Mesenchymal stem cell (in vitro differentiated cells and primary cell): Measurements from ENCODE around the gene OR2T27. TPM values are rescaled to one million over a fixed set of nuclear protein-coding genes. Genes with fewer than 3 reads are reported as not detected.
"Not testable (repeated sequence)": the region's sequence is repeated elsewhere in the genome, so short reads cannot be mapped to it uniquely, and the experiment has no call there.

ENCODE experiments used
- DNase-seq: peaks from one replicate; pipeline ENCODE4 v3.0.0-alpha.2; 2013
- H2AFZ ChIP-seq: one replicate; pipeline ENCODE4 v1.6.1; 2013; ENCODE audit warnings: low read depth, mild to moderate bottlenecking, control low read depth, inconsistent platforms, low read length, moderate library complexity
- H2AK5ac ChIP-seq: 2 replicates; pipeline ENCODE4 v1.6.1; 2013; ENCODE audit warnings: low read length, moderate library complexity, mild to moderate bottlenecking, inconsistent platforms; ENCODE audit not compliant: severe bottlenecking
- H2BK120ac ChIP-seq: one replicate; pipeline ENCODE4 v1.6.1; 2013; ENCODE audit warnings: low read depth, mild to moderate bottlenecking, inconsistent platforms, low read length, moderate library complexity
- H2BK12ac ChIP-seq, 2 experiments: one replicate each; pipeline ENCODE4 v1.6.1; 2013; ENCODE audit warnings: inconsistent platforms in 2 of 2, low read length in 2 of 2, mild to moderate bottlenecking in 2 of 2, moderate library complexity in 2 of 2, control low read depth in 1 of 2
- H2BK15ac ChIP-seq: one replicate; pipeline ENCODE4 v1.6.1; 2013; ENCODE audit warnings: mild to moderate bottlenecking, low read depth, inconsistent platforms; ENCODE audit not compliant: poor library complexity, severe bottlenecking
- H2BK5ac ChIP-seq: 2 replicates; pipeline ENCODE4 v1.6.1; 2013; ENCODE audit warnings: low read depth, mild to moderate bottlenecking, low read length, control low read depth, inconsistent platforms; ENCODE audit not compliant: poor library complexity, severe bottlenecking
- H3K14ac ChIP-seq, 2 experiments: one replicate each; pipeline ENCODE4 v1.6.1; 2013; ENCODE audit warnings: inconsistent platforms in 2 of 2, low read length in 2 of 2, control low read depth in 1 of 2, mild to moderate bottlenecking in 1 of 2, moderate library complexity in 1 of 2
- H3K18ac ChIP-seq, 2 experiments: one replicate each; pipeline ENCODE4 v1.6.1; 2013; ENCODE audit warnings: inconsistent platforms in 2 of 2, low read length in 2 of 2, control low read depth in 1 of 2, low read depth in 1 of 2, mild to moderate bottlenecking in 1 of 2
- H3K23ac ChIP-seq, 2 experiments: one replicate each; pipeline ENCODE4 v1.6.1; 2013; ENCODE audit warnings: inconsistent platforms in 2 of 2, low read length in 2 of 2, mild to moderate bottlenecking in 2 of 2, moderate library complexity in 2 of 2, control low read depth in 1 of 2
- H3K27ac ChIP-seq: 2 replicates; pipeline ENCODE4 v1.5.1; 2013; ENCODE audit warnings: mild to moderate bottlenecking, moderate library complexity, low read length, control low read depth, inconsistent platforms; ENCODE audit not compliant: poor library complexity, severe bottlenecking
- H3K27me3 ChIP-seq, 2 experiments: 2 replicates each; pipeline versions ENCODE4 v1.6.1 to v1.7.0; 2013; ENCODE audit warnings: low read length in 2 of 2, mild to moderate bottlenecking in 2 of 2, moderate library complexity in 2 of 2, control low read depth in 1 of 2, inconsistent platforms in 1 of 2; ENCODE audit not compliant: control insufficient read depth in 1 of 2, insufficient read depth in 1 of 2
- H3K36me3 ChIP-seq, 2 experiments: 2 replicates each; pipeline versions ENCODE4 v1.6.1 to v1.7.0; 2013; ENCODE audit warnings: low read length in 2 of 2, control low read depth in 1 of 2, inconsistent platforms in 1 of 2, low read depth in 1 of 2, mild to moderate bottlenecking in 1 of 2; ENCODE audit not compliant: insufficient read depth in 2 of 2, control insufficient read depth in 1 of 2
- H3K4ac ChIP-seq, 2 experiments: one replicate each; pipeline ENCODE4 v1.6.1; 2013; ENCODE audit warnings: inconsistent platforms in 2 of 2, low read length in 2 of 2, mild to moderate bottlenecking in 2 of 2, moderate library complexity in 2 of 2, control low read depth in 1 of 2, low read depth in 1 of 2
- H3K4me1 ChIP-seq: 2 replicates; pipeline ENCODE4 v1.6.1; 2013; ENCODE audit warnings: low read depth, low read length, control low read depth; ENCODE audit not compliant: control insufficient read depth, insufficient read depth
- H3K4me2 ChIP-seq: 2 replicates; pipeline ENCODE4 v1.6.1; 2013; ENCODE audit warnings: low read length, mild to moderate bottlenecking, inconsistent platforms; ENCODE audit not compliant: poor library complexity, severe bottlenecking
- H3K4me3 ChIP-seq, 2 experiments: 2 replicates each; pipeline versions ENCODE4 v1.5.1 to v1.7.0; 2013; ENCODE audit warnings: low read length in 2 of 2, mild to moderate bottlenecking in 2 of 2, control low read depth in 1 of 2, low read depth in 1 of 2; ENCODE audit not compliant: insufficient read depth in 1 of 2
- H3K79me1 ChIP-seq: replicated peaks from 2 replicates; pipeline ENCODE4 v1.6.1; 2013; ENCODE audit warnings: mild to moderate bottlenecking, control low read depth, low read length, inconsistent platforms; ENCODE audit not compliant: poor library complexity, severe bottlenecking
- H3K9ac ChIP-seq: 2 replicates; pipeline ENCODE4 v1.7.0; 2013; ENCODE audit warnings: mild to moderate bottlenecking, low read length, moderate library complexity
- H3K9me3 ChIP-seq: 2 replicates; pipeline ENCODE4 v1.7.0; 2013; ENCODE audit warnings: mild to moderate bottlenecking, low read length; ENCODE audit not compliant: control insufficient read depth
- H4K8ac ChIP-seq: one replicate; pipeline ENCODE4 v1.6.1; 2013; ENCODE audit warnings: inconsistent platforms, mild to moderate bottlenecking, low read length, moderate library complexity
- H4K91ac ChIP-seq: one replicate; pipeline ENCODE4 v1.6.1; 2013; ENCODE audit warnings: mild to moderate bottlenecking, low read length, inconsistent platforms
- WGBS: methylation state at CpG from one replicate; pipeline ENCODE4 v1.1.7; 2013; ENCODE audit warnings: mixed read lengths; 5-methylcytosine and 5-hydroxymethylcytosine counted together
- polyA plus RNA-seq, 2 experiments: library from polyadenylated mRNA; stranded (reverse); fragments of 200-250 nt; gene quantifications; one replicate each; pipeline ENCODE4 v1.2.3, GENCODE V29; 2013

Gene OR2T27
- not detected for polyA plus RNA-seq (2013, experiment 1 of 2)
- polyA plus RNA-seq (2013, experiment 2 of 2) = not detected

GRCh38 chr1:248655354-248655753 is at the start of gene OR2T27:
Gene OR2T27 (minus strand): TSS chr1:248655528. CDS start chr1:248650884, 4,644 bp downstream.
- not testable (repeated sequence) for H3K9me3 ChIP-seq

GRCh38 chr1:248704606-248705005 is 49.3 kb upstream of the OR2T27 start:
- Histone ChIP-seq H3K9me3 (peaks cover under 1% of the 10 kb centered on the region), H3K27me3 (no peaks in the 10 kb centered on the region), H2BK5ac (no peak overlapping the region), H3K9ac (no peak overlapping the region), H3K23ac (no peak overlapping the region), H3K4me3 (no peak overlapping the region), H4K8ac (no peak overlapping the region), H3K27ac (no peak overlapping the region), H3K79me1 (no peaks in the 10 kb centered on the region), H3K4me2 (no peak overlapping the region), H3K36me3 (no peaks in the 10 kb centered on the region), H2AFZ (no peak overlapping the region), H3K4ac (no peak overlapping the region), H2BK12ac (no peak overlapping the region), H4K91ac (no peak overlapping the region), H2BK120ac (no peak overlapping the region), H3K4me1 (no peaks in the 10 kb centered on the region), H3K18ac (no peak overlapping the region), H2BK15ac (no peak overlapping the region), H3K14ac (no peak overlapping the region), H2AK5ac (no peak overlapping the region)
- WGBS = 50% methylated on average over 1 of the region's 2 CpGs
- DNase-seq = no peak

More at GRCh38 chr1:248655354-248655753, at the start of gene OR2T27:
- H4K91ac ChIP-seq, H3K18ac ChIP-seq, H3K23ac ChIP-seq, H4K8ac ChIP-seq, H2AK5ac ChIP-seq, H3K14ac ChIP-seq, H3K36me3 ChIP-seq, DNase-seq, H3K27me3 ChIP-seq, H2BK12ac ChIP-seq, H3K4me3 ChIP-seq, H2BK5ac ChIP-seq, H2BK15ac ChIP-seq, H2BK120ac ChIP-seq, H3K27ac ChIP-seq, H3K79me1 ChIP-seq, H3K4ac ChIP-seq, H3K4me1 ChIP-seq, H3K4me2 ChIP-seq, H2AFZ ChIP-seq, H3K9ac ChIP-seq: not testable (repeated sequence)
- WGBS = no CpG with 5 or more reads among the region's 3 CpGs

- no peak overlapping the region for H2BK120ac ChIP-seq
- H3K18ac ChIP-seq = no peak overlapping the region
- H3K27ac ChIP-seq = no peak overlapping the region
- no peaks in the 10 kb centered on the region for H3K4me1 ChIP-seq
- H2BK5ac ChIP-seq = no peak overlapping the region
- no peak overlapping the region for H3K9ac ChIP-seq
- H2BK15ac ChIP-seq = no peak overlapping the region
- WGBS = 64% methylated on average over 1 of the region's 2 CpGs
- H2AFZ ChIP-seq = no peak overlapping the region
- no peaks in the 10 kb centered on the region for H3K27me3 ChIP-seq
- H2AK5ac ChIP-seq = no peak overlapping the region
- H3K4ac ChIP-seq = no peak overlapping the region
- no peak overlapping the region for H3K4me2 ChIP-seq
- DNase-seq = no peak
- H3K4me3 ChIP-seq = no peak overlapping the region
- H3K23ac ChIP-seq = no peak overlapping the region
- no peak overlapping the region for H3K14ac ChIP-seq
- no peaks in the 10 kb centered on the region for H3K36me3 ChIP-seq
- H4K8ac ChIP-seq = no peak overlapping the region
- H2BK12ac ChIP-seq = no peak overlapping the region
- H4K91ac ChIP-seq = no peak overlapping the region
- no peaks in the 10 kb centered on the region for H3K79me1 ChIP-seq
- no peaks in the 10 kb centered on the region for H3K9me3 ChIP-seq
These were observed 48.3 kb upstream of the OR2T27 start for GRCh38 chr1:248703674-248704073.

GRCh38 chr1:248702714-248703113 is 47.4 kb upstream of the OR2T27 start, which contains the start of gene OR14I1:
Gene OR14I1 (minus strand): TSS chr1:248702766.
- Histone ChIP-seq H3K23ac (no peak within 1 kb of the TSS), H3K79me1 (no peaks in the 10 kb centered on the region), H2AFZ (no peak within 1 kb of the TSS), H2BK5ac (no peak within 1 kb of the TSS), H4K91ac (no peak within 1 kb of the TSS), H2BK12ac (no peak within 1 kb of the TSS), H3K27me3 (no peaks in the 10 kb centered on the region), H3K4ac (no peak within 1 kb of the TSS), H3K18ac (no peak within 1 kb of the TSS), H3K27ac (no peak within 1 kb of the TSS), H3K4me1 (no peaks in the 10 kb centered on the region), H4K8ac (no peak within 1 kb of the TSS), H2BK120ac (no peak within 1 kb of the TSS), H3K4me3 (no peak within 1 kb of the TSS), H3K4me2 (no peak within 1 kb of the TSS), H2BK15ac (no peak within 1 kb of the TSS), H3K9ac (no peak within 1 kb of the TSS), H2AK5ac (no peak within 1 kb of the TSS), H3K36me3 (no peaks in the 10 kb centered on the region), H3K9me3 (no peaks in the 10 kb centered on the region), H3K14ac (no peak within 1 kb of the TSS)
- no peak for DNase-seq
- WGBS = 35% methylated on average over 1 of the region's 1 CpG
